Adrenal gland (tissue), 12 donors: ENCODE measurements around the gene DNASE1L2. TPM values are rescaled to one million over a fixed set of nuclear protein-coding genes. Genes with fewer than 3 reads are reported as not detected.

ENCODE experiments used
- DNase-seq, 7 donors: peaks; one replicate each; pipeline ENCODE4 v3.0.0-alpha.2; 2019 to 2020
- H3K27ac ChIP-seq, 5 donors: fragments of 200-600 bp; sonication (generic) in 4 of 5; 1 replicate in 3 of 5; 2 replicates in 2 of 5; pipeline versions ENCODE4 v1.5.1 to v1.8.0; 2016 to 2020; ENCODE audit warnings: mild to moderate bottlenecking in 1 of 5
- H3K27me3 ChIP-seq: fragments of 200-600 bp; 2 replicates; pipeline ENCODE4 v1.8.0; 2021
- H3K36me3 ChIP-seq, 2 donors: fragments of 200-600 bp; replicated peaks in 1 of 2; 1 replicate in 1 of 2; 2 replicates in 1 of 2; pipeline versions ENCODE4 v1.5.1 to v1.8.0; 2018 to 2022
- H3K4me1 ChIP-seq, 2 donors: fragments of 200-600 bp; replicated peaks in 1 of 2; 1 replicate in 1 of 2; 2 replicates in 1 of 2; pipeline versions ENCODE4 v1.5.1 to v1.8.0; 2018 to 2021
- H3K4me3 ChIP-seq, 4 donors: fragments of 200-600 bp; sonication (generic) in 3 of 4; one replicate each; pipeline ENCODE4 v1.5.1; 2016 to 2018
- H3K9me3 ChIP-seq, 3 donors: fragments of 200-600 bp; sonication (generic) in 1 of 3; replicated peaks in 1 of 3; 1 replicate in 2 of 3; 2 replicates in 1 of 3; pipeline versions ENCODE4 v1.5.1 to v1.8.0; 2016 to 2021
- POLR2A ChIP-seq, 2 donors: fragments of 450-650 bp; IDR thresholded peaks; one replicate each; pipeline ENCODE4 v1.6.1; 2017; ENCODE audit warnings: antibody characterized with exemption in 2 of 2, mild to moderate bottlenecking in 2 of 2, moderate library complexity in 1 of 2
- WGBS, 4 donors: extraction: QIAGEN DNeasy Blood & Tissue Kit in 2 of 4; methylation state at CpG; one replicate each; pipeline versions ENCODE4 v1.1.5 to v1.1.7; 2013 to 2017; 5-methylcytosine and 5-hydroxymethylcytosine counted together
- intact Hi-C, 2 donors: fragments of 100-400 bp; cut with DNase I; formaldehyde crosslinking; loops; one replicate each; pipeline versions ENCODE4 v1.14.1 to v1.15.0; 2022 to 2023
- polyA plus RNA-seq, 3 donors: library from polyadenylated mRNA; stranded (reverse); fragments of 200-250 nt in 2 of 3; fragments of 350-450 nt in 1 of 3; fragmentation: Illumina TruSeq in 1 of 3; extraction: RNeasy Lipid Tissue Mini Kit (QIAGEN cat#74804) in 1 of 3; gene quantifications; one replicate each; pipeline ENCODE4 v1.2.3, GENCODE V29; 2013 to 2014
- total RNA-seq, 9 donors: library from RNA; depleted of rRNA in 4 of 9; stranded (reverse); fragments of >200 nt in 4 of 9; fragments of 120-200 nt in 1 of 9; fragmentation: NEBNext Ultra II Directional in 1 of 9; extraction: Animal tissue kit (Norgen Biotek cat#: 25700) in 1 of 9; gene quantifications; one replicate each; pipeline versions ENCODE4 v1.1.0 to v1.2.4, GENCODE V29; 2013 to 2023
- TF ChIP-seq, protein P1 (sequence below), 6 experiments: fragments of 450-650 bp in 4 of 6; fragments of 200-600 bp in 2 of 6; sonication (generic) in 1 of 6; IDR thresholded peaks; 1 replicate in 5 of 6; 2 replicates in 1 of 6; pipeline versions ENCODE4 v1.5.1 to v1.8.0; 2016 to 2021; ENCODE audit warnings: antibody characterized with exemption in 6 of 6, mild to moderate bottlenecking in 2 of 6, moderate library complexity in 1 of 6
- donor health status: healthy with polysubstance abuse.
- donor health status: Bipolar disorder and iron deficiency.
- donor health status: DM: yes; HTN: yes; CAD: no.
- donor health status: DM: no; HTN: no; CAD: no.
- donor health status: DM: no; HTN: no; CAD: no.
- donor health status: DM: yes; HTN: yes; CAD: no.

DNASE1L2 gene
- total and polyA plus RNA-seq, 12 donors = 0.25 to 6.0 (median 0.89) TPM; not detected in 2

DNA sequence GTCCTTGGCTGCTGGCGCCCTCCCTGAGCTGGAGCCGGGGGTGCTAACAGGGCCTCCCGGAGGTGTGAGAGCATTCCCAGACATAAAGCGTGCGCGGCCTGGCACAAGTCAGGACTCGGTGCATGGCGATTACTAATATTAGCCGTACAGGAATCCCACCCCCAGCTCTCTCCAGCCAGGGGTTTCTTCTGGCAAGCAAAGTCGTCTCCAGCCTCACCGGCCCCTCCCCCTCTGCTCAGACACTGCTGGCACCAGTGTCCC is 44.9 kb upstream of the DNASE1L2 start:
- Histone ChIP-seq H3K36me3 (no peaks in the 10 kb centered on the region), H3K9me3 (no peaks in the 10 kb centered on the region), H3K27ac (no peak overlapping the region), H3K4me3 (no peak overlapping the region), H3K27me3 (peaks cover 14% of the 10 kb centered on the region), H3K4me1 (peaks cover 0 to 8% of the 10 kb centered on the region in 2 donors)
- WGBS, 4 donors = 87 to 91% (median 88%) methylated on average over 10 to 11 of the region's 11 CpGs
- intact Hi-C loops = no loop called here
- no peak for DNase-seq
- TF ChIP-seq, protein P1, sequence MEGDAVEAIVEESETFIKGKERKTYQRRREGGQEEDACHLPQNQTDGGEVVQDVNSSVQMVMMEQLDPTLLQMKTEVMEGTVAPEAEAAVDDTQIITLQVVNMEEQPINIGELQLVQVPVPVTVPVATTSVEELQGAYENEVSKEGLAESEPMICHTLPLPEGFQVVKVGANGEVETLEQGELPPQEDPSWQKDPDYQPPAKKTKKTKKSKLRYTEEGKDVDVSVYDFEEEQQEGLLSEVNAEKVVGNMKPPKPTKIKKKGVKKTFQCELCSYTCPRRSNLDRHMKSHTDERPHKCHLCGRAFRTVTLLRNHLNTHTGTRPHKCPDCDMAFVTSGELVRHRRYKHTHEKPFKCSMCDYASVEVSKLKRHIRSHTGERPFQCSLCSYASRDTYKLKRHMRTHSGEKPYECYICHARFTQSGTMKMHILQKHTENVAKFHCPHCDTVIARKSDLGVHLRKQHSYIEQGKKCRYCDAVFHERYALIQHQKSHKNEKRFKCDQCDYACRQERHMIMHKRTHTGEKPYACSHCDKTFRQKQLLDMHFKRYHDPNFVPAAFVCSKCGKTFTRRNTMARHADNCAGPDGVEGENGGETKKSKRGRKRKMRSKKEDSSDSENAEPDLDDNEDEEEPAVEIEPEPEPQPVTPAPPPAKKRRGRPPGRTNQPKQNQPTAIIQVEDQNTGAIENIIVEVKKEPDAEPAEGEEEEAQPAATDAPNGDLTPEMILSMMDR (IDR thresholded peaks at IDR 0.05) = no peak
- TF ChIP-seq POLR2A (IDR thresholded peaks at IDR 0.05) = no peak

DNA sequence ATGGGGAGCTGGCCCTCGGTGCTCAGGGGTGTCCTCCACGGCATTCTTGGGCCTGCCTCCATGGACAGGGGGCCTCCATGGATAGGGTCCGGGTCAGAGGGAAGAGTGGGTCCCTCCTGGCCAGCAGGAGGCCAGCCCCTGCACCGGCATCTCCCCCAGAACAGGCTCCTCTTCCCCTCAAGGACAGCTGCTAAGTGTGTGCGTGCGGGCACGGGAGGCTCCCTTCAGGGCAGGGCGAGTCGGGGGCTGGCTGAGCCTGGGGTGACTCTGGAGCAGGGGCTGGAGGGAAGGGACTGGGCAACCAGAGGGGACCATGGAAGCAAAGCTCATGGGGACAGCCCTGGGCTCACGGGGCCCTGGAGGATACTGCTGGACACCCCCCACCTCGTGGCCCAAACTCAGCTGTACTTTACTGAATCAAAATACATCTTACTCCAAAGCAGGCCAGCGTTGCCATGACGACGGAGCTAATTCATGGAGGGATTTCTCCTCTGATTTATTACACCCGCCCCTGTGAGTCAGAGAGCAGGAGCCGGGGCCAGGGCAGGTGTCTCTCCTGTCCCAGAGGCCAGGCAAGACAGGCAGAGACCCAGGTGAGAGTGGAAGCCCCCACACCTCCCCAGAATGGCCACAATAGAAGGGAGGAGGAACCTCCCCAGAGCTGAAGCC is 41.9 kb upstream of the DNASE1L2 start:
- peaks cover 14% of the 10 kb centered on the region for H3K27me3 ChIP-seq
- H3K9me3 ChIP-seq = no peaks in the 10 kb centered on the region
- peak in 5 of 7 donors; percentile 49 to 75 (median 51) for DNase-seq
- TF ChIP-seq, protein P1 (IDR thresholded peaks at IDR 0.05) = no peak
- TF ChIP-seq POLR2A (IDR thresholded peaks at IDR 0.05) = no peak
- no peaks in the 10 kb centered on the region for H3K36me3 ChIP-seq
- H3K4me3 ChIP-seq = no peak overlapping the region
- WGBS, 4 donors = 17 to 30% (median 24%) methylated on average over 8 to 16 of the region's 16 CpGs
- peaks cover 0 to 8% of the 10 kb centered on the region in 2 donors for H3K4me1 ChIP-seq
- no peak overlapping the region for H3K27ac ChIP-seq
- intact Hi-C loops = no loop called here

DNA sequence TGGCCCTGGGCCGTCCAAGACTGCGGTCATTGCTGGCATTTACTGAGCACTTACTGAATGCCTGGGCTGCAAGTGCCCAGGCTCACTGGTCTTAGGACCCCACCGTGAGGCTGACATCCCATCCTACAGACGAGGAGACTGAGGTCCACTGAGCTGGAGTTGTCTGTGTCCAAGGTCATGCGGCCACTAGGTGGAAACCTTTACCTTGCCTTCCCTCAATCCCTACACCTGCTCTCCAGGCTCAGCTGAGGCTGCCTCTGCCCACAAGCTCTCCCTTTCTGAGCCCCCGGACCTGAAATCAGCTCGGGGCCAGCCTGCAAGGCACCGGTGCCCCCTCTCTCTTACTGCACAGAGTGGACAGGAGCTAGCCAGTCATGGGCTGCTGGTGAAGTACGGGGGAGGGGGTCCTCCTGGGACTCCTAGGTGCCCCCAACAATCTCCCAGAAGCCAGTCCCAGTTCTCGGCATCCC is 41.4 kb upstream of the DNASE1L2 start:
- Histone ChIP-seq H3K36me3 (no peaks in the 10 kb centered on the region), H3K9me3 (no peaks in the 10 kb centered on the region), H3K4me1 (peaks cover 0 to 8% of the 10 kb centered on the region in 2 donors), H3K4me3 (no peak overlapping the region), H3K27ac (no peak overlapping the region), H3K27me3 (peaks cover 14% of the 10 kb centered on the region)
- DNase-seq = no peak
- TF ChIP-seq POLR2A (IDR thresholded peaks at IDR 0.05) = no peak
- TF ChIP-seq, protein P1 (IDR thresholded peaks at IDR 0.05) = peak in 4 of 6 experiments; percentile 9 to 42 (median 24)
- WGBS, 4 donors = 27 to 38% (median 36%) methylated on average over 7 to 10 of the region's 10 CpGs
- intact Hi-C loops = no loop called here

DNA sequence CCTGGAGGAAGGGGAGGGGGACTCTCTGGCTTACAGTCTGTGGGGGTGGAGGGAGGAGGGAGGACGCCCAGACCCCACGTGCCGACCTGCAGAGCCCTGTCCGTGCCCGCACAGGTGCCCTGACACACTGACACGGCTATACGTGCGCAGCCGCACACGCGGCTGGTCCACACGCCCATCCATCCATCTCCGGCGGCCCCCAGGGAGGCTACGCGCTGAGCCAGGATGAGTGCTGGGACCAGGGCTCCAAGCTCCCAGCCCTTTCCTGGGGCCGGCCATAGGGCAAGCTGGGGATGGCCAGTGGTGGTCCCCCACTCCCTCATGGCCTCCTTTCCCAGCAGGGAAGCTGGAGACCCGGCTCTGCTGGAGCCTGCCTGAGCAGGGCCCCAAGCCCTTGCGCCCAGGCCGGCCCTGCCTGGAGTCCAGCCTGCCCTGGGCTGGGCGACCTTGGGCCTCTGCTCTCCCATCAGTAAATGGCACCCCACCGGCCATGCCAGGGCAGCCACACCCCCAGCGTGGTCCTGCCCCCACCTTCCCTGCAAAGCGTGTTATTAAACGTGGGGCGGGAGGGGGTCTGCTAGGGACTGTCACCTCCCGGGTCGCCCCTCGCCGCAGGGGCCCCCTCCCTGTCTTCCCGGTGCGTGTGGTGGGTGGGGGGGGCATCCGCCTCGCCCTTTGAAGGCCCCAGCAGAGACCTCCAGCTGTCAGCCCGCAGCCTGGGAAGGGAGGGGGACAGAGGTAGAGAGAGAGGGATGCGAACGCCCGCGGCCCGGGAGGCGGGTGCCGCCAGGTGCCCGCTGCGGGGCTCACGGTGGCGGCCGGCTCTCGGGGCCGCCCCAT is 40.7 kb upstream of the DNASE1L2 start:
- peaks cover 14% of the 10 kb centered on the region for H3K27me3 ChIP-seq
- no peak overlapping the region for H3K27ac ChIP-seq
- WGBS, 4 donors = 4 to 21% (median 10%) methylated on average over 17 to 49 of the region's 49 CpGs; no CpG with 5 or more reads in 1 of the 4 donors

More for the DNA sequence above, 40.7 kb upstream of the DNASE1L2 start:
- H3K9me3 ChIP-seq = no peaks in the 10 kb centered on the region
- DNase-seq = no peak
- no peaks in the 10 kb centered on the region for H3K36me3 ChIP-seq
- H3K4me1 ChIP-seq = peaks cover 0 to 8% of the 10 kb centered on the region in 2 donors
- TF ChIP-seq, protein P1 (IDR thresholded peaks at IDR 0.05) = no peak
- TF ChIP-seq POLR2A (IDR thresholded peaks at IDR 0.05) = no peak
- intact Hi-C loops = no loop called here
- peak overlapping the region in 1 of 4 donors; percentile 48 for H3K4me3 ChIP-seq
